LNCaP clone FGC (cell line): Measurements from ENCODE around the gene ZNF208.

Experiments used
- DNase-seq: peaks from one replicate; pipeline ENCODE4 v3.0.0-alpha.2; 2011; ENCODE audit warnings: low read depth
- H3K4me3 ChIP-seq: 2 replicates; pipeline ENCODE4 v1.5.1; 2011; ENCODE audit warnings: mild to moderate bottlenecking, low read depth, low read length, control low read depth
- CTCF ChIP-seq: IDR thresholded peaks from 2 replicates; pipeline ENCODE4 v1.5.1; 2012; ENCODE audit warnings: mild to moderate bottlenecking; ENCODE audit not compliant: control insufficient read depth, insufficient read depth; ENCODE audit errors: extremely low read depth

ZNF208 gene

GRCh38 chr19:21940684-21941083 is 70.1 kb downstream of the ZNF208 start:
- TF ChIP-seq CTCF: no peak
- no peak for DNase-seq
- H3K4me3 ChIP-seq: no peak overlapping the region

- no peak overlapping the region for H3K4me3 ChIP-seq
- DNase-seq: no peak
- no peak for TF ChIP-seq CTCF
These were observed 76.2 kb downstream of the ZNF208 start for GRCh38 chr19:21934593-21934992.

GRCh38 chr19:21934131-21934530 is 76.6 kb downstream of the ZNF208 start:
- no peak for DNase-seq
- no peak overlapping the region for H3K4me3 ChIP-seq
- no peak for TF ChIP-seq CTCF

- H3K4me3 ChIP-seq: no peak overlapping the region
- TF ChIP-seq CTCF: no peak
- DNase-seq: no peak
These were observed 88.5 kb downstream of the ZNF208 start for GRCh38 chr19:21922276-21922675.

- H3K4me3 ChIP-seq: no peak overlapping the region
- DNase-seq: no peak
- no peak for TF ChIP-seq CTCF
These were observed 89.0 kb downstream of the ZNF208 start for GRCh38 chr19:21921691-21922180.

- DNase-seq: no peak
- H3K4me3 ChIP-seq: no peak overlapping the region
- no peak for TF ChIP-seq CTCF
These were observed 95.3 kb downstream of the ZNF208 start for GRCh38 chr19:21915411-21915810.

- TF ChIP-seq CTCF: no peak
- DNase-seq: no peak
- no peak overlapping the region for H3K4me3 ChIP-seq
These were observed 98.1 kb downstream of the ZNF208 start for GRCh38 chr19:21912654-21913053.
